ENCODE results near the gene ENTPD8.

ENTPD8 gene

DNA sequence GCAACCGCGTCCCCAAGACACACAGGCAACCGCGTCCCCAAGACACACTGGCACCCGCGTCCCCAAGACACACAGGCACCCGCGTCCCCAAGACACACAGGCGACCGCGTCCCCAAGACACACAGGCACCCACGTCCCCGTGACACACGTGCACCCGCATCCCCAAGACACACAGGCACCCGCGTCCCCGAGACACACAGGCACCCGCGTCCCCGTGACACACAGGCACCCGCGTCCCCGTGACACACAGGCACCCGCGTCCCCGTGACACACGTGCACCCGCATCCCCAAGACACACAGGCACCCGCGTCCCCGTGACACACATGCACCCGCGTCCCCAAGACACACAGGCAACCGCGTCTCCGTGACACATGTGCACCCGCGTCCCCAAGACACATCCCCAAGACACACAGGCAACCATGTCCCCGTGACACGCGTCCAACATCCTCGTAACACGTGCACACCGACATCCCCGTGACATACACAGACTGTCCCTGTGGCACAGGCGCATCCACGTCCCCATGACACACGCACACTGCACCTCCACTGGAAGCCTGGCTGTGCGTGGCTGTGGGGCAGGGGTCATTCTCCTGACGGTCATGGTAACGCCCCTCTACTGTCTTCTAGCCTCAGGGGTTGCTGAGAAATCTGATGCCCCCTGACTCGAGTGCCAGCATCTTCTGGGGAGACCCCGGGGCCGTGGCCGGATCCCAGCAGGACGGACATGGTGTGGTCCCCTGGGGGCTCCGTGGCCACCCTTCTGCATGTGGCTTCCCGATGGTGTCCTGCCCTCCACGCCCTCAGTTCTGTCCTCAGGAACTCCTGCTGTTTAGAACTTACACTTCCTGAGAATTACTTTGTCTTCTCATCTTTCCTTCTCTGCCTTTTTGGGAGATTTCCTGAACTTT is 42.3 kb downstream of the ENTPD8 start:
- TF ChIP-seq, protein P1, sequence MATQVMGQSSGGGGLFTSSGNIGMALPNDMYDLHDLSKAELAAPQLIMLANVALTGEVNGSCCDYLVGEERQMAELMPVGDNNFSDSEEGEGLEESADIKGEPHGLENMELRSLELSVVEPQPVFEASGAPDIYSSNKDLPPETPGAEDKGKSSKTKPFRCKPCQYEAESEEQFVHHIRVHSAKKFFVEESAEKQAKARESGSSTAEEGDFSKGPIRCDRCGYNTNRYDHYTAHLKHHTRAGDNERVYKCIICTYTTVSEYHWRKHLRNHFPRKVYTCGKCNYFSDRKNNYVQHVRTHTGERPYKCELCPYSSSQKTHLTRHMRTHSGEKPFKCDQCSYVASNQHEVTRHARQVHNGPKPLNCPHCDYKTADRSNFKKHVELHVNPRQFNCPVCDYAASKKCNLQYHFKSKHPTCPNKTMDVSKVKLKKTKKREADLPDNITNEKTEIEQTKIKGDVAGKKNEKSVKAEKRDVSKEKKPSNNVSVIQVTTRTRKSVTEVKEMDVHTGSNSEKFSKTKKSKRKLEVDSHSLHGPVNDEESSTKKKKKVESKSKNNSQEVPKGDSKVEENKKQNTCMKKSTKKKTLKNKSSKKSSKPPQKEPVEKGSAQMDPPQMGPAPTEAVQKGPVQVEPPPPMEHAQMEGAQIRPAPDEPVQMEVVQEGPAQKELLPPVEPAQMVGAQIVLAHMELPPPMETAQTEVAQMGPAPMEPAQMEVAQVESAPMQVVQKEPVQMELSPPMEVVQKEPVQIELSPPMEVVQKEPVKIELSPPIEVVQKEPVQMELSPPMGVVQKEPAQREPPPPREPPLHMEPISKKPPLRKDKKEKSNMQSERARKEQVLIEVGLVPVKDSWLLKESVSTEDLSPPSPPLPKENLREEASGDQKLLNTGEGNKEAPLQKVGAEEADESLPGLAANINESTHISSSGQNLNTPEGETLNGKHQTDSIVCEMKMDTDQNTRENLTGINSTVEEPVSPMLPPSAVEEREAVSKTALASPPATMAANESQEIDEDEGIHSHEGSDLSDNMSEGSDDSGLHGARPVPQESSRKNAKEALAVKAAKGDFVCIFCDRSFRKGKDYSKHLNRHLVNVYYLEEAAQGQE (IDR thresholded peaks at IDR 0.05; ENCODE audit: insufficient replicate concordance, low read depth): no peak
- TF ChIP-seq POLR2AphosphoS5 (IDR thresholded peaks at IDR 0.05; ENCODE audit: low read depth) (no peak), SPI1 (IDR thresholded peaks at IDR 0.05; ENCODE audit: borderline replicate concordance, low read depth) (no peak), CTCF (IDR thresholded peaks at IDR 0.05; ENCODE audit: insufficient read depth, low read length) (no peak), GABPA (IDR thresholded peaks at IDR 0.05; ENCODE audit: low read depth) (no peak)
- H3K27me3 ChIP-seq (ENCODE audit: insufficient read depth, poor library complexity, severe bottlenecking): no peaks in the 10 kb centered on the region
- H3K27ac ChIP-seq (replicated peaks): peak overlapping the region; percentile 25; the same call in 1 of the 2 replicates
- H3K4me3 ChIP-seq (replicated peaks; ENCODE audit: insufficient read depth, low read length): no peak overlapping the region
- DNase-seq (ENCODE audit: low read depth in 1 of 2, low spot score in 1 of 2): no peak

- H3K4me3 ChIP-seq (replicated peaks; ENCODE audit: insufficient read depth, low read length): no peak overlapping the region
- TF ChIP-seq GABPA (IDR thresholded peaks at IDR 0.05; ENCODE audit: low read depth) (no peak), CTCF (IDR thresholded peaks at IDR 0.05; ENCODE audit: insufficient read depth, low read length) (no peak), POLR2AphosphoS5 (IDR thresholded peaks at IDR 0.05; ENCODE audit: low read depth) (no peak), SPI1 (IDR thresholded peaks at IDR 0.05; ENCODE audit: borderline replicate concordance, low read depth) (no peak)
- TF ChIP-seq, protein P1 (IDR thresholded peaks at IDR 0.05; ENCODE audit: insufficient replicate concordance, low read depth): no peak
- DNase-seq (ENCODE audit: low read depth in 1 of 2, low spot score in 1 of 2): no peak
- no peaks in the 10 kb centered on the region for H3K27me3 ChIP-seq (ENCODE audit: insufficient read depth, poor library complexity, severe bottlenecking)
- H3K27ac ChIP-seq (replicated peaks): no peak overlapping the region
Observed at GRCh38 chr9:137397675-137398423, 43.3 kb downstream of the ENTPD8 start.

DNA sequence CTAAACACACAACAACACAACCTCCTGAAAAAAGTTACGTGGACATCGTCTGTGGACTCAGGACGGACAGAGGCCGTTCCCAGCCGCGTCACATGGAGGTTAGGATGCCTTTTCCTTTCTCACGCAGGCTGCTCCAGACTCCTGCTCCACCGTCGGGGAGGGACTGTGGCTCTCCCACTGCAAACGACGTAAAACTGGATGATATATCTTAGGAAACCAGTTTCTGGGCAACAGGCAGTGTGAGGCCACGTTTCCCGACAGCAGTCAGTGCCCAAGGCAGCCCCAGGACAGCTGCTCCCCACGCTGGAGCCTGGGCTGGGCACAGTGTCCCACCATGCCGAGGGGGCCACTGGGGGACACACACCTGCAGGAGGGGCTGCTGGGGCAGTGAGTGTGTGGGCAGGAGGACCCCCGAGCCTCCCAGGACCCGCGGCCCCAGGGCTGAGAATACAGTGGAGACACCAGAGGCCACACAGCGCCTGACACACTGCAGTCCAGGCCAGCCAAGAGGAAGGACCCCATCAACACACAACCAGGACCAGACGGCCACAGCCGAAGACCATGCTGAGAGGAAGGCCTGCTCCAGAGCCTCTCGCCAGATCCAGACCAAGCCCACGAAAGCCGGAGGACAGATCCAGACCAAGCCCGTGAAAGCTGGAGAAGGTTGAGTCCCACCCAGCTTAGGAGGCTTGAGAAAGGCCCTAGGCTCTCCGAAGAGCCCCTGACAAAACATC is 44.4 kb downstream of the ENTPD8 start:
- DNase-seq (ENCODE audit: low read depth in 1 of 2, low spot score in 1 of 2): no peak
- Histone ChIP-seq H3K4me3 (replicated peaks; ENCODE audit: insufficient read depth, low read length) (no peak overlapping the region), H3K27me3 (ENCODE audit: insufficient read depth, poor library complexity, severe bottlenecking) (no peaks in the 10 kb centered on the region), H3K27ac (replicated peaks) (no peak overlapping the region)
- TF ChIP-seq, protein P1 (IDR thresholded peaks at IDR 0.05; ENCODE audit: insufficient replicate concordance, low read depth): no peak
- no peak for TF ChIP-seq GABPA (IDR thresholded peaks at IDR 0.05; ENCODE audit: low read depth)
- no peak for TF ChIP-seq SPI1 (IDR thresholded peaks at IDR 0.05; ENCODE audit: borderline replicate concordance, low read depth)
- TF ChIP-seq POLR2AphosphoS5 (IDR thresholded peaks at IDR 0.05; ENCODE audit: low read depth): no peak
